NCI-H460 (cell line): ENCODE measurements around the gene SLC2A14. TPM values are rescaled to one million over a fixed set of nuclear protein-coding genes. Genes with fewer than 3 reads are reported as not detected.
"Not testable (repeated sequence)": the region's sequence is repeated elsewhere in the genome, so short reads cannot be mapped to it uniquely, and the experiment has no call there.

ENCODE experiments used
- DNase-seq: peaks from one replicate; pipeline ENCODE4 v3.0.0-alpha.2; 2016; ENCODE audit warnings: low read depth; ENCODE audit errors: extremely low read depth
- total RNA-seq: library from RNA; depleted of rRNA; stranded (reverse); fragments of >200 nt; shearing (Covaris generic); gene quantifications from 2 replicates; pipeline ENCODE4 v1.2.3, GENCODE V29; 2014

Gene SLC2A14
- total RNA-seq, 1 experiment from 2014 or later = not detected

- DNase-seq = no peak
Observed at GRCh38 chr12:7835766-7836165, 36.9 kb downstream of the SLC2A14 start.

DNA sequence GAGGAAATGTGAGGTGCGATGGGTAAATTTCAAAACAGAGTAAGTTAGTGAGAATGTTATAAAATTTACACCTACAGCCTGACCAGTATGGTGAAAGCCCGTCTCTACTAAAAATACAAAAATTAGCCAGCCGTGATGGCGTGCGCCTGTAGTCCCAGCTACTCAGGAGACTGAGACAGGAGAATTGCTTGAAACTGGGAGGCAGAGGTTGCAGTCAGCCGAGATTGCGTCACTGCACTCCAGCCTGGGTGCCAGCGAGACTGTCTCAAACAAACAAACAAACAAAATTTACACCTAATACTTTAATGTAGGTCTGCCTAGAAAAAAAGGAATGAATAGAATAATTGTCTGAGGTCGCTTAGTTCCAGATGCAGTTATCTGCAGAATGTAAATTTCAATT is 37.6 kb downstream of the SLC2A14 start:
- DNase-seq = no peak

DNA sequence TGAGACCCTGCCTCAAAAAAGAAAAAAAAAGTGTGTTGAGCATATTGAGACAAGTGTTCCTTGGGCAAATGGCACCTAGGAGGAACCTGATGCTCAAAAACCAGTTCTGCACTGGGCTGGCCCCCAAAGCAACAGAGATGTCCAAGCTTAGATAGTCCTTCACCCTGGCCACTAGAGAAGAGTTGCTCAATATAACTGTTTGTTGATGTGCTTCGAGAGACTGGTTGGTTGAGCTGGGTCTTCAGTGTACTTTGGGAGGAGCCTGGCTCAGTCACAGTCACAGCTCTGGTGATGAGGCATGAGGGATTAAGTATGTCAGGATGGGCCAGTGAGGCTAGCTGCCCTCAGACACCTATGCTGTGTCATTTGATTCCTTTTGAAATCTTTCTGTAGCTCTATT is 38.0 kb downstream of the SLC2A14 start:
- DNase-seq = no peak

DNA sequence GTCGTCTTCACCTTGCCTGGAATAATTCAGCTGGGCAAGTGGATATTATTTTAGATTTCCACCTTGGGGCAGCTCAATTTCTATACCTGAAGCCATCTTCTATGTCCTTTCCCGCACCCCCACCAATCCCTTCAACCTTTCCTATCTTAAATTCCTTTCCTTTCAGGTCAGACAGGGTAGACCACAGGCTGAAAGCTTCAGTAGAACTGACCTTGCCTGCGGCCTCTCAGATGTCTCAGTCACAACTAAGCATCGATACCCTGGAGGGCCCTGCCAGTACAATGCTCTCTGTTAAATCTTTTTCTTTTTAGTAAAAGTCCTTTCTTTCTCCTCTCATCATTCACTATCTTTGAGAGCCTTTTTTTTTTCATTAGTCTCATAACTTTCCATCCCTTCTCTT is 38.9 kb downstream of the SLC2A14 start:
- DNase-seq = no peak

GRCh38 chr12:7833201-7833600 is 39.5 kb downstream of the SLC2A14 start:
- not testable (repeated sequence) for DNase-seq

- peak; percentile 42 for DNase-seq
Observed at GRCh38 chr12:7832059-7832696, 40.5 kb downstream of the SLC2A14 start.

DNA sequence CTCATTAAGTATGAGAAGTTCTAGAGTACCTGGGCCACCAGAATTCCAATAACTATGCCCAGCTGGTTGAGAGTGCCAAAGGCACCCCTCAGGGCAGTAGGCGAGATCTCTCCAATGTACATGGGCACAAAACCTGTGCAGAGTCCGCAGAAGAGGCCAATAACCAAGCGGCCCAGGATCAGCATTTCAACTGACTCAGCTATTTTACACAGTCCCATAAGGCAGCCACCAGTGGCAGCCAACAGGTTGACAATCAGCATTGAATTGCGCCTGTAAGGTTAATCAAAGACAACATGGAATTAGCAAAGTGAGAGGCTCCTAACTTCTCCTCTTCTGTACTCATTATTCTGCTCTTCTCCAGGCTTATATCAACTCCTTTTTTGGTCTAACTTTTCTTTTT is 43.0 kb downstream of the SLC2A14 start:
- not testable (repeated sequence) for DNase-seq

- DNase-seq = not testable (repeated sequence)
Observed at GRCh38 chr12:7825754-7826153, 47.0 kb downstream of the SLC2A14 start.

GRCh38 chr12:7806863-7807487 is 65.7 kb downstream of the SLC2A14 start:
- peak; percentile 53 for DNase-seq

DNA sequence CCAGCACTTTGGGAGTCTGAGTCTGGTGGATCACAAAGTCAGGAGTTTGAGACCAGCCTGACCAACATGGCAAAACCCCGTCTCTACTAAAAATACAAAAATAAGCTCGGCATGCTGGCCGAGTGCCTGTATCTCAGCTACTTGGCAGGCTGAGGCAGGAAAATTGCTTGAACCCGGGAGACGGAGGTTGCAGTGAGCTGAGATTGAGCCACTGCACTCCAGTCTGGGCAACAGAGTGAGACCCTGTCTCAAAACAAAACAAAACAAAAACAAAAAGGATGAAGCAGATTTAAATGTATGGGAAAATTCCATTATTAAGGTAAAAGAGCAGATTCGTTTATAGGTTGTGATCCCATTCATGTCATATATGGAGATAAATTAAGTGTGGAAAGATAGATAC is 66.4 kb downstream of the SLC2A14 start:
- DNase-seq = not testable (repeated sequence)

- no peak for DNase-seq
Observed at GRCh38 chr12:7801460-7801859, 71.3 kb downstream of the SLC2A14 start.

DNA sequence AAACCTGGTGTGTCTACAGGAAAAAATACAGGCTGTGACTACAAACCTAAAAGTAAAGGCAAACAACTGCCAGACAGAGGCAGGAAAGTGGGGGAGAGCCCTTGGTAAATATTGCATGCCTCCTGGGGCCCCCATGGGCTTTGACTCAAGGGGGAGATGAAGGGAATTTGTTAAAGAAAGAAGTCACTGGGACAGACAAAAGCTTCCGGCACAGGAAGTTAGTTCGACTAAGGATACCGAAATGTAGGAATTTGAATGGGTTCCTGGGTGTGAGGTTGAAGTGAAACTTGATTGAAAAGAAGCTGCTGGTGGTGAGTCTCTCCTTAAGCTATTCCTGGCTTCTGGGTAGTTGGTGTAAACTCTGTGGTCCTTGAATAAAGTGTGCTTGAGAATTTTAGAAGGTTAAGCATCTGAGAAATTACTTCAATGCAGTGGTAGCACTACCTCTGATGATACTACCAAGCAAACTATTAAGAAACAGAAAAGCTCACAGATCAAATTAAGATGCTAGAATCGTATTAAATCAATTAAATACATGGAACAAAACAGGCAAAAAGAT is 73.9 kb downstream of the SLC2A14 start:
- DNase-seq = not testable (repeated sequence)

DNA sequence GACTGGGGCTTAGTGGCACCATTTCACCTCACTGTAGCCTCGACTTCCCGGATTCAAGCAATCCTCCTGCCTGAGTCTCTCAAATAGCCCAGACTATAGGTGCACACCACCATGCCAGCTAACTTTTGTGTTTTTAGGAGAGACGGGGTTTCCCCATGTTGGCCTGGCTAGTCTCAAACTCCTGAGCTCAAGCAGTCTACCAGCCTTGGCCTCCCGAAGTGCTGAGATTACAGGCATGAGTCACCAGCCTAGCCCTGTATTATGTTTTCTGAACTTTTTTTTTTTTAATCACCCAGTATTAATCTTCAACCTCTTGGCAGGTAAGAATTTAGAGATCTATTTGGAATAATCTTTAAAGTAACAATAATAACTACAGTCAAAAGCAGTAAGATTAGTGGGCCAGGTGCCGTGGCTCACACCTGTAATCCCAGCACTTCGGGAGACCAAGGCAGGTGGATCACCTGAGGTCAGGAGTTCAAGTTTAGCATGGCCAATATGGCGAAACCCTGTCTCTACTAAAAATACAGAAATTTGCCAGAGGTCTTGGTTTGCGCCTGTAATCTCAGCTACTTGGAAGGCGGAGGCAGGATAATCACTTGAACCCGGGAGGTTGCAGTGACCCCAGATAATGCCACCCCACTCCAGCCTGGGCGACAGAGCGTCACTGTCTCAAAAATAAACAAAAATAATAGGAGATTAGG is 74.9 kb downstream of the SLC2A14 start:
- DNase-seq = no peak

- DNase-seq = not testable (repeated sequence)
Observed at GRCh38 chr12:7797269-7797668, 75.4 kb downstream of the SLC2A14 start.

DNA sequence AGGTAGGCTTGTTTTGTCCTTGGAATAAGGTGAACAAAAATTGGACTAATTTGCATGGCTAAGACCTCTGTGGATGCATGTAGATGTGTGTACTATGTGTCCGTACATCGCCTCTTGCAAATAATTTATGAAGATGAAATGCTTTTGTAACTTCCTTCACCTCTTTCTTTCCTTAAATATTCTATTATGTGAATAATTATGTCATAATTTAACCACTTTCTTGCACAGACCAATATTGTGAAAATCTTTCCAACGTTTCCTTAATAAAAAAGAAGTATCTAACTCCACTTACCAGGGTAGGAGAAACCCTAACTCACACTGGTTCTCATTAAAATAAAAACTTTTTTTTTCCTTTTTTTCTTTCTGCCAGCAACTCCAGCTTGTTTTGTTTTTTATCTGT is 79.5 kb downstream of the SLC2A14 start:
- no peak for DNase-seq

- DNase-seq = not testable (repeated sequence)
Observed at GRCh38 chr12:7788884-7789528, 83.7 kb downstream of the SLC2A14 start, which contains the start of gene NANOG. NANOG (plus strand) TSS chr12:7789402; CDS start chr12:7789615, 213 bp downstream.

GRCh38 chr12:7788294-7788660 is 84.4 kb downstream of the SLC2A14 start:
- DNase-seq = no peak

DNA sequence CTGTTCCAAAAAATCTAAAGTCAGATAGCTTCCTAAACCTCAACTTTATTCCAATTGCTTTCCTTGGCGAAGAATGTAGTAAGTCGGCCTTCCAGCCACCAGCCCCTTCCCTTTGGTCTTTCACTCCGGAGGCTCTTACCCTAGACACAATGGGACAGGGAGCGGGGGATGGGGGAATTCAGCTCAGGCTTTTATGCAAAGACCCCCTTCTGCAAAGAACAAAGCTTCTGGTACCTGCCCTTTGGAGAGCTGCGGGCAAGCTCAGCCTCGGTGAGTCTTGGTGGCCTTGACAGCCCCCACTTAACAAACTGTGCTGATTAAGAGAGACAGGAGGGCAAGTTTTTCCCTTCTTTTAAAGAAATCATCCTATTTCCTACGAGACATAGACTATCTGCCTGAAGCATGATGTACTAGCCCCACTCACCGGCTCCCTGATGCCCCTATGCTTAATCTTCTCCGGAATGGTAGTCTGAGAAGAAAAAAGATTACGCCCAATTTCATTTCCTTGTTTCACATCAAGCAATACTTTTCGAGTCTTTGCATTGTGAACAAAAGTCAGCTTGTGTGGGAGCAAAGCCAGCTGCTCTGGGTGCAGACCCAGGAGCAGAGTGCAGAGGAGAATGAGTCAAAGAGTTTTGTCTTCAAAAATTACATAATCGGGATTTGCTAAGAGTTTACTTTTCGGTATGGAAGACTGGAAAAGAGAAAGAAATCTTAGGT is 85.0 kb downstream of the SLC2A14 start:
- no peak for DNase-seq

GRCh38 chr12:7784701-7785100 is 88.0 kb downstream of the SLC2A14 start:
- no peak for DNase-seq

- DNase-seq = not testable (repeated sequence)
Observed at GRCh38 chr12:7783433-7783832, 89.3 kb downstream of the SLC2A14 start.
